Measurements from ENCODE around the gene OTOF. TPM values are rescaled to one million over a fixed set of nuclear protein-coding genes. Genes with fewer than 3 reads are reported as not detected.
"Not testable (repeated sequence)": the region's sequence is repeated elsewhere in the genome, so short reads cannot be mapped to it uniquely, and the experiment has no call there.

Gene OTOF
- total RNA-seq, 1 donor = not detected

DNA sequence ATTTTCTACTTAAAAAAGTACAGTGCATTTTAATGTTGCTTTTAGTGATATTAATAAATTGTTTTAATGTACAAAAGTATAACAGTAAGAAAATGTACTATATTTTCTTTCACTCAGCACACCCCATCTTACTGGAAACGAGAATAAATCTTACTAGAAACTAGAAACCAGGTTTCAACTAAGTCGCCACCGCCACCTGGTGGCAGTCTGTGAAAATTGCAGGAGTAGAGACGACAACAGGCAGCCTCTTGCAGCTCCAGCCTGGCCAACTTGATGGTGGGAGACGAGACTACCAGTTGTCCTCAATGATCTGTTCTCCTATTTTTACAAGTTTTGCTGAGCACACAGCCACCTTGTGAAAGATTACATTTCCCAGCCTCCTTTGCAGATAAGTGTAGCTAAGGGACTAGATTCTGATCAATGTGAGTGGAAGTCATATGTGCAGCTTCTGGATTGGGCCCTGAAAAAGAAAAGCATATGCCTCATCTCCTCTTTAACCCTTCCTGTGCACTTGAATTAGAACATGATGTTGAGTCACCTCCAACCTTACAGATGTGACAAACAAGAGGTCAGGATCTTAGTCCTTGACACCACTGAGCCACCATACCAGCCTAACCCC lies 8.7 kb downstream of the OTOF start:
- peak; percentile 53 for DNase-seq (ENCODE audit: low read depth)
- TF ChIP-seq, protein P1, sequence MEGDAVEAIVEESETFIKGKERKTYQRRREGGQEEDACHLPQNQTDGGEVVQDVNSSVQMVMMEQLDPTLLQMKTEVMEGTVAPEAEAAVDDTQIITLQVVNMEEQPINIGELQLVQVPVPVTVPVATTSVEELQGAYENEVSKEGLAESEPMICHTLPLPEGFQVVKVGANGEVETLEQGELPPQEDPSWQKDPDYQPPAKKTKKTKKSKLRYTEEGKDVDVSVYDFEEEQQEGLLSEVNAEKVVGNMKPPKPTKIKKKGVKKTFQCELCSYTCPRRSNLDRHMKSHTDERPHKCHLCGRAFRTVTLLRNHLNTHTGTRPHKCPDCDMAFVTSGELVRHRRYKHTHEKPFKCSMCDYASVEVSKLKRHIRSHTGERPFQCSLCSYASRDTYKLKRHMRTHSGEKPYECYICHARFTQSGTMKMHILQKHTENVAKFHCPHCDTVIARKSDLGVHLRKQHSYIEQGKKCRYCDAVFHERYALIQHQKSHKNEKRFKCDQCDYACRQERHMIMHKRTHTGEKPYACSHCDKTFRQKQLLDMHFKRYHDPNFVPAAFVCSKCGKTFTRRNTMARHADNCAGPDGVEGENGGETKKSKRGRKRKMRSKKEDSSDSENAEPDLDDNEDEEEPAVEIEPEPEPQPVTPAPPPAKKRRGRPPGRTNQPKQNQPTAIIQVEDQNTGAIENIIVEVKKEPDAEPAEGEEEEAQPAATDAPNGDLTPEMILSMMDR (IDR thresholded peaks at IDR 0.05; ENCODE audit: insufficient read depth, low read length) = peak; percentile 66
- H3K4me3 ChIP-seq (ENCODE audit: low read depth, low read length) = no peak overlapping the region

DNA sequence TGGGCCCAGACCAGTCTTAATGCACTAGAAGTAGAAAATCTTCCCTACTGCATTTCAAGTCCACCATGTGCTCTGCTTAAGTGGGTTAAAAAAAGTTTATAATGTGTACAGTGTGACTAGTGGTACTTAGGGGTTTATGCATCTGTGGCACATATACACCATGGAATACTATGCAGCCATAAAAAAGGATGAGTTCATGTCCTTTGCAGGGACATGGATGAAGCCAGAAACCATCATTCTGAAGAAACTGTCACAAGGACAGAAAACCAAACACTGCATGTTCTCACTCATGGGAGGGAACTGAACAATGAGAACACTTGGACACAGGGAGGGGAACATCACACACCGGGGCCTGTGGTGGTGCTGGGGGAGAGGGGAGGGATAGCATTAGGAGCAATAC lies 9.4 kb downstream of the OTOF start:
- H3K4me3 ChIP-seq (ENCODE audit: low read depth, low read length); DNase-seq (ENCODE audit: low read depth): not testable (repeated sequence)

DNA sequence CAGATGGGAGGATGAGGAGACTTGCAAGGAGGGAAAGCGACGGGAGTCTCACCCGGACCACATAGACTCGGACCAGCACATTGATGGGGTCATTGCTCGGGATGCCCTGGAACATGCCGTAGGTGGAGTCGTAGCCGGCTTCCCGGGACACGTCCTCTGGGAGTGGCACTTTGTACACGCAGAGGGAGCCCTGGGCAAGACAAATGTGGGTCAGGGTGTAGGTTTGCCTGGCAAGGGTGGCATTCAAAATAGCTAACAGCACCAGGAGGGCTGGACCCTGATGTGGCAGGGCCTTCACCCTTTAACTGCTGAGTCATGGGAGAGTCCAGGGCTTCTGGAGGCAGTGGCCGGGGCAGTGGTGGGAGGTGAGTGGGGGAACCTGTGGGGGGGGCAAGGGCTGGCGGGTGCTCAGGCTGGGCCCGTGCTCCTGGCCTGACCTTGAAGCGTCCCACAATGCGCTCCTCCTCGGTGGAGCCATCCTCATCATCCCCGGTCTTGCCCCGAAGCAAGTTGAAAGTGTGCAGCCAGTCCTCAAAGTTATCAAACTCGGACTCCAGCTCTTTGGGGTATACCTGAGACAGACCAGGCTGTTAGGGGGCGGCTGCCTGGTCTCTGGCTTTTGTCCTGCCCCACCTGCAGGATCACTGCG lies 11.1 kb downstream of the OTOF start:
- no peak for DNase-seq (ENCODE audit: low read depth)
- TF ChIP-seq, protein P1 (IDR thresholded peaks at IDR 0.05; ENCODE audit: insufficient read depth, low read length) = no peak
- H3K4me3 ChIP-seq (ENCODE audit: low read depth, low read length) = no peak overlapping the region

DNA sequence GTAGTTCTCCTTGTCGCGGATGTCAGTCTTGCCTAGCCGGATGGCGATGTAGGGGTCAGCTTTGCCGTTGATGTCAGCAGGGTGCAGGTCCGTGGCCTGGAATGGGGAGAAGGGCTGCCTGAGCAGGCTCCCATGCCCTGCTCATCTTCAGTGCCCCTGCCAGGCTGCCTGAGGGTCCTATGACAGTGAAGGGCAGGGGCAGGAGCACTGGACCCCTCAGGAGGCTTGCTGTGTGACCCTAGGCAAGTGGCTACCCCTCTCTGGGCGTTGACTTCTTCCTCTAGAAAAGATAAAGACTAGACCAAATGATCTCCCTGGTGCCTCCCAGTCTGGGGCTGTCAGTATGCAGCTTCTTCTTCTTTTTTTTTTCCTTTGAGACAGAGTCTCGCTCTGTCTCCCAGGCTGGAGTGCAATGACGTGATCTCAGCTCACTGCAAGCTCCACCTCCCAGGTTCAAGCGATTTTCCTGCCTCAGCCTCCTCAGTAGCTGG lies 11.9 kb downstream of the OTOF start:
- DNase-seq (ENCODE audit: low read depth) = no peak
- H3K4me3 ChIP-seq (ENCODE audit: low read depth, low read length) = no peak overlapping the region
- TF ChIP-seq, protein P1 (IDR thresholded peaks at IDR 0.05; ENCODE audit: insufficient read depth, low read length) = no peak

DNA sequence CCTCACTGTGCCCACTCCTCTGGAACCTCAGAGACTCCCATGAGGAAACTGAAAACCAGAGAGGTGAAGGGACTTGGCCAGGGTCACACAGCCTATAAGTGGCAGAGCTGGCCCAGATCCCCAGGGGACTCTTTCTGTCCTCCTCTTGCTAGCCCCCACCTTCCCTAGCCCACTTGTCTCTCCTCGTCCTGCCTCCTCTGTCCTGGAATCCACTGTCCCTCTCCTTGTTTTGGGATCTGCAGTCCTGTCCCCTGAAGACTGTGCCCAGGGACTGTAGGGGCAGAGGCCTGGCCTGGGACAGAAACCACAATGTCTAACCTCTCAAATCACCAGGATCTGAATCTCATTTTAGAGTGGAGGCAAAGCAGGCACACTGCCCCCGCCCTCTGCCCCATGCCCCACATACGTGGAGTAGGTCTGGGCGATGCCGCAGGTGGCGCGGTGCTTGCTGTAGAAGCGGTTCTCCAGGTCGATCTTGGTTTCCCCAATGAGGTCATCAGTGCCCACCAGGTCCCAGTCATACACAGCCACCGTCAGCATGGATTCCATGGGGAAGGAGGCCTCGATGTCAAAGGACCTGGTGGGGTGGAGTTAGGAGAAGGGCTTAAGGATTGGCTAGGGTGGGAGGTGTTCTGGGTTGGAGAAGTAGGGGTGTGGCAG lies 12.5 kb downstream of the OTOF start:
- DNase-seq (ENCODE audit: low read depth) = no peak
- TF ChIP-seq, protein P1 (IDR thresholded peaks at IDR 0.05; ENCODE audit: insufficient read depth, low read length) = no peak

DNA sequence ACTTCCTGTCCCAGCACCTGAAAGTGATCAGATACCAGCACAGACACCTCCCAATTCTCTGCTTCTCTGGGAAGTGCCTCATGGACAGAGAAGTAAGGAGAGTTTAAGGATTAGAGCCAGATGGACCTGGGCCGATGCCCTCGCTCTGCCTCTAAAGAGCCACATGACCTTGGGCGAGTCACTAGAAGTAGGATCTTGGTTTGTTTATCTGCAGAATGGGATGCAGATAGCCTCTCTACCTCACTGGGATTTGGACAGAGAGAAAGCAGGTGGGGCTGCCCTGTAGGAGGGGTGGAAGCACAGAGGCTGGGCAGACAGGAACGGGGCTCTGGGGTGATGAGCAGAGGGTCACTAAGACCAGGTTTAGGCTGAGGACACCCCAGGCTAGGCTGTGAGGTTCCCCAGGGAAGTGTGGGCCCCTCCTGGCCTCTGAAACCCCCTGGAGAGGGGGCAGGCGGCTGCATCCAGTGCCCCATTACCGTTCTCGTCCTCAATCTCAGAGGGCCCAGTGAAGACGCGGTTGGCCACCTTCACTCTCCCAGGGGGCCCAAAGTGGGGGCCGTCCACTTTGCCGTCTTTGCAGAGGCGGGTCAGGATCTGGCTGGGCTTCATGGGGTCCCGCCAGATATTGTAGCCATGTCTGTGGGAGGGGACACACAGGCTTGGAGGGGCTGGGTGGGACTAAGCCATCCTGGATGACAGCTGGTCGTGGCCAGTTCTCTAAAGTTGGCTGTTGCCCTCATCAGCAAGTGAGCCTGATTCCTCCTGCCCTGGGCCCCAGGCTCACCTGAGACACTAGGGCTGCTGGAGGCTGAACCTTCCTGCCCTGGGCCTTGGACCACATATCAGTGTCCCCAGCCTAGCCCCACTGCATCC lies 13.3 kb downstream of the OTOF start:
- no peak overlapping the region for H3K4me3 ChIP-seq (ENCODE audit: low read depth, low read length)
- no peak for DNase-seq (ENCODE audit: low read depth)
- TF ChIP-seq, protein P1 (IDR thresholded peaks at IDR 0.05; ENCODE audit: insufficient read depth, low read length) = no peak

More for the DNA sequence above, 12.5 kb downstream of the OTOF start:
- no peak overlapping the region for H3K4me3 ChIP-seq (ENCODE audit: low read depth, low read length)

Measured in fibroblast of the aortic adventitia (primary cell).